Colonic mucosa (tissue), 4 donors: ENCODE data around the gene CSNK1E. TPM values are rescaled to one million over a fixed set of nuclear protein-coding genes. Genes with fewer than 3 reads are reported as not detected.

ENCODE experiments used
- DNase-seq: peaks from one replicate; pipeline ENCODE4 v3.0.0-alpha.2; 2020
- H3K27ac ChIP-seq: fragments of 200-600 bp; one replicate; pipeline ENCODE4 v1.8.0; 2021
- H3K27me3 ChIP-seq: fragments of 200-600 bp; one replicate; pipeline ENCODE4 v1.8.0; 2021
- H3K36me3 ChIP-seq: fragments of 200-600 bp; one replicate; pipeline ENCODE4 v1.8.0; 2021
- H3K4me1 ChIP-seq: fragments of 200-600 bp; one replicate; pipeline ENCODE4 v1.8.0; 2021; ENCODE audit warnings: mild to moderate bottlenecking
- H3K4me3 ChIP-seq: fragments of 200-600 bp; one replicate; pipeline ENCODE4 v1.8.0; 2021
- H3K9ac ChIP-seq, 2 donors: one replicate each; pipeline ENCODE4 v1.7.0; 2013; ENCODE audit warnings: control low read depth in 2 of 2, low read depth in 2 of 2, low read length in 2 of 2
- H3K9me3 ChIP-seq: fragments of 200-600 bp; one replicate; pipeline ENCODE4 v1.8.0; 2021
- intact Hi-C: fragments of 100-400 bp; cut with DNase I; formaldehyde crosslinking; loops from one replicate; pipeline ENCODE4 v1.14.1; 2022
- total RNA-seq, 2 donors: library from RNA; stranded (reverse); fragmentation: NEBNext Ultra II Directional in 1 of 2; extraction: Animal tissue kit (Norgen Biotek cat#: 25700) in 1 of 2; gene quantifications; one replicate each; pipeline ENCODE4 v1.2.1, GENCODE V29; 2021
- TF ChIP-seq, protein P1 (sequence below): fragments of 200-600 bp; IDR thresholded peaks from one replicate; pipeline ENCODE4 v1.8.0; 2022; ENCODE audit warnings: antibody characterized with exemption, mild to moderate bottlenecking
- donor health status: healthy.
- donor health status: DM: no; HTN: no; CAD: no.
- donor health status: DM: no; HTN: no; CAD: no.

The CSNK1E gene
- total RNA-seq, 2 donors from 2014 or later = 97.0 to 97.2 TPM

GRCh38 chr22:38300197-38300945 lies 16.9 kb downstream of the CSNK1E start:
- H3K9ac ChIP-seq = no peak overlapping the region
- H3K27me3 ChIP-seq = no peaks in the 10 kb centered on the region
- H3K36me3 ChIP-seq = peaks cover 31% of the 10 kb centered on the region
- no peak overlapping the region for H3K27ac ChIP-seq
- no peaks in the 10 kb centered on the region for H3K9me3 ChIP-seq
- intact Hi-C loops = no loop called here
- peaks cover 4% of the 10 kb centered on the region for H3K4me1 ChIP-seq
- TF ChIP-seq, protein P1, sequence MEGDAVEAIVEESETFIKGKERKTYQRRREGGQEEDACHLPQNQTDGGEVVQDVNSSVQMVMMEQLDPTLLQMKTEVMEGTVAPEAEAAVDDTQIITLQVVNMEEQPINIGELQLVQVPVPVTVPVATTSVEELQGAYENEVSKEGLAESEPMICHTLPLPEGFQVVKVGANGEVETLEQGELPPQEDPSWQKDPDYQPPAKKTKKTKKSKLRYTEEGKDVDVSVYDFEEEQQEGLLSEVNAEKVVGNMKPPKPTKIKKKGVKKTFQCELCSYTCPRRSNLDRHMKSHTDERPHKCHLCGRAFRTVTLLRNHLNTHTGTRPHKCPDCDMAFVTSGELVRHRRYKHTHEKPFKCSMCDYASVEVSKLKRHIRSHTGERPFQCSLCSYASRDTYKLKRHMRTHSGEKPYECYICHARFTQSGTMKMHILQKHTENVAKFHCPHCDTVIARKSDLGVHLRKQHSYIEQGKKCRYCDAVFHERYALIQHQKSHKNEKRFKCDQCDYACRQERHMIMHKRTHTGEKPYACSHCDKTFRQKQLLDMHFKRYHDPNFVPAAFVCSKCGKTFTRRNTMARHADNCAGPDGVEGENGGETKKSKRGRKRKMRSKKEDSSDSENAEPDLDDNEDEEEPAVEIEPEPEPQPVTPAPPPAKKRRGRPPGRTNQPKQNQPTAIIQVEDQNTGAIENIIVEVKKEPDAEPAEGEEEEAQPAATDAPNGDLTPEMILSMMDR = no peak
- DNase-seq = no peak
- H3K4me3 ChIP-seq = no peak overlapping the region

DNA sequence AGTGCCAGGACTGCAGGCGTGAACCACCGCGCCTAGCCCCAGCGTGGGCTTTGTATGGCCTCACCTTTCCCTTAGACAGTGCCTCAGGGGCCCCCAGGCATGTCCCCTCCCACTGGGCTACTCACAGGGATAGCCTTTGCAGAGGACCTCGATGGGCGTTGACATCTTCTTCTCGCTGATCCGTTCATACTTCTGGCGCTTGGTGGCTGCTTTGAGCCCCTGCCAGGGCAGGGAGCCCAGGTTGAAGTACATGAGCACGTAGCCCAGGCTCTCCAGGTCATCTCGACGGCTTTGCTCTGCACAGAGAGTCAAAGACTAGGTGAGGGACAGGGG lies 17.5 kb downstream of the CSNK1E start:
- H3K9ac ChIP-seq = no peak overlapping the region
- peaks cover 31% of the 10 kb centered on the region for H3K36me3 ChIP-seq
- no peak for DNase-seq
- intact Hi-C loops = no loop called here
- H3K4me3 ChIP-seq = no peak overlapping the region
- no peaks in the 10 kb centered on the region for H3K27me3 ChIP-seq
- peaks cover 4% of the 10 kb centered on the region for H3K4me1 ChIP-seq
- no peaks in the 10 kb centered on the region for H3K9me3 ChIP-seq
- H3K27ac ChIP-seq = no peak overlapping the region
- TF ChIP-seq, protein P1 = no peak

- Histone ChIP-seq H3K4me1 (no peaks in the 10 kb centered on the region), H3K9me3 (no peaks in the 10 kb centered on the region), H3K4me3 (no peak overlapping the region), H3K27ac (no peak overlapping the region), H3K27me3 (no peaks in the 10 kb centered on the region), H3K9ac (no peak overlapping the region), H3K36me3 (peaks cover 31% of the 10 kb centered on the region)
- TF ChIP-seq, protein P1 = peak; percentile 36
- intact Hi-C loops = no loop called here
- no peak for DNase-seq
These were observed 18.8 kb downstream of the CSNK1E start for GRCh38 chr22:38298312-38299005.

- intact Hi-C loops = no loop called here
- DNase-seq = no peak
- no peak overlapping the region for H3K27ac ChIP-seq
- no peak overlapping the region for H3K4me3 ChIP-seq
- no peaks in the 10 kb centered on the region for H3K9me3 ChIP-seq
- TF ChIP-seq, protein P1 = no peak
- peaks cover 22% of the 10 kb centered on the region for H3K36me3 ChIP-seq
- no peaks in the 10 kb centered on the region for H3K27me3 ChIP-seq
- H3K9ac ChIP-seq = no peak overlapping the region
- no peaks in the 10 kb centered on the region for H3K4me1 ChIP-seq
These were observed 20.9 kb downstream of the CSNK1E start for GRCh38 chr22:38296372-38296771.

DNA sequence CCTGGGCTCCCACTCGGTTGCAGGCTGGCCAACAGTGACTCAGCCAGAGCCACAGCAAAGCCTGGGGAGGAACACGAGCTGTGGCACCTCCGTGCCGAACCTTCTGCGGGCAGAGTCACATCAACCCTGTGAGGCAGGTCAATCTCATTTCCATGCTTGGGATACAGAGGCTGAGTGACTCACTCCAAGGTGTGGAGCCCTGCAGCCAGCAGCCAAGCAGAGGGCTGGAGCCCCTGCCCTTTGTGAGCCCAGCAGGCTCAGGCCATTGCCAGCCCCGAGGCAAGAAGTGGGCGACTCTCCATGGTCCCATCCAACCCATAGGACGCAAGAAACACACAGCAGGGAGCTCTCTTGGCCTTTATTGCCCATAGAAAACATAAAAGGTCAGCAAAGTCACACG lies 21.4 kb downstream of the CSNK1E start:
- Histone ChIP-seq H3K4me3 (no peak overlapping the region), H3K27me3 (no peaks in the 10 kb centered on the region), H3K9me3 (no peaks in the 10 kb centered on the region), H3K9ac (no peak overlapping the region), H3K36me3 (peaks cover 22% of the 10 kb centered on the region), H3K27ac (no peak overlapping the region), H3K4me1 (peaks cover 2% of the 10 kb centered on the region)
- intact Hi-C loops = no loop called here
- TF ChIP-seq, protein P1 = no peak
- no peak for DNase-seq
